ENCODE results near the gene FHOD3.

The FHOD3 gene

DNA sequence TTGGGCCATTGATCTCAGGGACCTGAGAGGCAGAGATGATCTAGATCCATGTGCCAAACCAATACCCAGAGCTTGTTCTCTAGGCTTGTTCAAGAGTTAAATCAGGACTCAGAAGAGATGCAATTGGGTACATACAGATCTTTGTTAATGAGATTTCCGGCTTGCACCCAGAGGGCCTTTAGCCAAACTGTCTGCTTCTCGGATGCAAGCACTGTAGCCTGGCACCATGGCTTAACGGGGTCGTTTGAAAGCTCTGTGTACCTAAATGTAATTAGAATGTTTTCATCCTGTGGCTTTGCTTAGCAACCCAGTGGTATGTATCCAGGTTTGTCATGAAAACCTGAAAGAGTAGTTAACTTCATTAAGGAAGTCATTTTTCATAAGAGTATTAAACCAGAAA is 437.1 kb downstream of the FHOD3 start:
- Histone ChIP-seq H3K4me3 (ENCODE audit: low read depth, low read length) (no peak overlapping the region), H3K36me3 (replicated peaks) (no peaks in the 10 kb centered on the region), H3K27ac (no peak overlapping the region), H3K27me3 (replicated peaks) (no peaks in the 10 kb centered on the region)
- in situ Hi-C loops (cut with HindIII; ENCODE audit: low pct_ligation_motif_present, low sequenced_read_pairs), result no loop called here
- TF ChIP-seq, protein P1, sequence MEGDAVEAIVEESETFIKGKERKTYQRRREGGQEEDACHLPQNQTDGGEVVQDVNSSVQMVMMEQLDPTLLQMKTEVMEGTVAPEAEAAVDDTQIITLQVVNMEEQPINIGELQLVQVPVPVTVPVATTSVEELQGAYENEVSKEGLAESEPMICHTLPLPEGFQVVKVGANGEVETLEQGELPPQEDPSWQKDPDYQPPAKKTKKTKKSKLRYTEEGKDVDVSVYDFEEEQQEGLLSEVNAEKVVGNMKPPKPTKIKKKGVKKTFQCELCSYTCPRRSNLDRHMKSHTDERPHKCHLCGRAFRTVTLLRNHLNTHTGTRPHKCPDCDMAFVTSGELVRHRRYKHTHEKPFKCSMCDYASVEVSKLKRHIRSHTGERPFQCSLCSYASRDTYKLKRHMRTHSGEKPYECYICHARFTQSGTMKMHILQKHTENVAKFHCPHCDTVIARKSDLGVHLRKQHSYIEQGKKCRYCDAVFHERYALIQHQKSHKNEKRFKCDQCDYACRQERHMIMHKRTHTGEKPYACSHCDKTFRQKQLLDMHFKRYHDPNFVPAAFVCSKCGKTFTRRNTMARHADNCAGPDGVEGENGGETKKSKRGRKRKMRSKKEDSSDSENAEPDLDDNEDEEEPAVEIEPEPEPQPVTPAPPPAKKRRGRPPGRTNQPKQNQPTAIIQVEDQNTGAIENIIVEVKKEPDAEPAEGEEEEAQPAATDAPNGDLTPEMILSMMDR (IDR thresholded peaks at IDR 0.05; ENCODE audit: low read depth, low read length, missing control alignments), result no peak
- no peak for DNase-seq

DNA sequence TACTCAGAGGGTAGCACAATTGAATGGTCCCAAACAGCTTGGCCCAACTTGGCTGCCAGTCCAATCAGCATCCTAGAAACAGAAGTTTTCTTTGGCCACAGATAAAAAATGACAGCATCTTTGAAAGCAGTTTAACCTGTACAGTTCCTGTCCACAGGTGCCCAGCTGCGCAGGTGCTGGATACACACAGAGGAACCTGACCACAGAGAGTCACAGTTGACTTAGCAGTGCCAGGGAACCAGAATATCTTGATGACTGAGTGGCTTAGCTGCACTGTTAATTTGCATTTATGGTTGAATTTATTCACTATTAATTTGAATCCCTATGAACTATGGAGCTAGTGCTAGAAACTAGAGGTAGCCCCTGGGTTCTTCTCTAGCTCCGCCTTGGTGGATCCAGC is 437.6 kb downstream of the FHOD3 start:
- in situ Hi-C loops (cut with HindIII; ENCODE audit: low pct_ligation_motif_present, low sequenced_read_pairs), result no loop called here
- no peak overlapping the region for H3K27ac ChIP-seq
- no peak overlapping the region for H3K4me3 ChIP-seq (ENCODE audit: low read depth, low read length)
- DNase-seq, result no peak
- no peaks in the 10 kb centered on the region for H3K36me3 ChIP-seq (replicated peaks)
- TF ChIP-seq, protein P1 (IDR thresholded peaks at IDR 0.05; ENCODE audit: low read depth, low read length, missing control alignments), result no peak
- H3K27me3 ChIP-seq (replicated peaks), result no peaks in the 10 kb centered on the region

DNA sequence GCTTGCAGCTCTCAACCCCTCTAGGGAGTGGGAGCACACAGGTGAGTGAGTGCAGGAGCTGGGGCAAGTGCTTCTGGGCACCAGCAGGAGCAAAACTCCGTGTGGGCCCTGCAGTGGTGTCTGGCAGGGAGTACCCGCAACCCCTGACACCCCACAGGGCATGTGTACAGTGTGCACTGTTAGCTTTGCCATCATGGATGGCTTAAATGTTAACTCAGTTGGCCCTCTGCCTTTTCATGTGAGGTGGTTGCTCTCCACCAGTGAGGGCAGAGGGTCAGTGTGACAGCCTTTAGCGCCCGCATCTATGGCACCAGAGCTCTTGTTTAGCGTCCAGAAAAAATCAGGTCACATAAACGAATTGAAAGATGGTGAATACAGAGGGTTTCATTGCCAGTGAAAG is 438.6 kb downstream of the FHOD3 start:
- in situ Hi-C loops (cut with HindIII; ENCODE audit: low pct_ligation_motif_present, low sequenced_read_pairs), result no loop called here
- no peak overlapping the region for H3K4me3 ChIP-seq (ENCODE audit: low read depth, low read length)

DNA sequence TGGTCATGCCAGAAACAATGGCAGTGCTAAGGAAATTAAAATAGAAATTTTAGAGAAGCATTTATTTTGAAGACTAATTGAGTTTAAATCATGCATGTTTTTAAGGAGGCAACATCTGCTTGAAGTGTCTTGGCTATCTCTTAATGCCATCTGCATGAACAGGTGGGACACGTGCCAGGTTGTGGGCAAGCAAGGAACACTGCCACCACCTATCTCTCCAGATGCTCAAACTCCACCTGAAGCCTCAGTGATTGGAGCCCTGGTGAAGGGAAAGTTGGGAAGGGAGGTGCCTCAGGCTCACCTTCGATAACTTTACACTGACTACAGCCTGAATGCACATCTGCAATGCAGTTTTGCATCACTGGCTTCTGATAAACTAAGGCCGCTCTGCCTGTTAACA is 439.8 kb downstream of the FHOD3 start:
- no peak overlapping the region for H3K27ac ChIP-seq
- in situ Hi-C loops (cut with HindIII; ENCODE audit: low pct_ligation_motif_present, low sequenced_read_pairs), result no loop called here
- no peak for DNase-seq

More for the DNA sequence above, 438.6 kb downstream of the FHOD3 start:
- TF ChIP-seq, protein P1 (IDR thresholded peaks at IDR 0.05; ENCODE audit: low read depth, low read length, missing control alignments), result no peak
- DNase-seq, result no peak
- no peak overlapping the region for H3K27ac ChIP-seq
- no peaks in the 10 kb centered on the region for H3K27me3 ChIP-seq (replicated peaks)
- no peaks in the 10 kb centered on the region for H3K36me3 ChIP-seq (replicated peaks)

DNA sequence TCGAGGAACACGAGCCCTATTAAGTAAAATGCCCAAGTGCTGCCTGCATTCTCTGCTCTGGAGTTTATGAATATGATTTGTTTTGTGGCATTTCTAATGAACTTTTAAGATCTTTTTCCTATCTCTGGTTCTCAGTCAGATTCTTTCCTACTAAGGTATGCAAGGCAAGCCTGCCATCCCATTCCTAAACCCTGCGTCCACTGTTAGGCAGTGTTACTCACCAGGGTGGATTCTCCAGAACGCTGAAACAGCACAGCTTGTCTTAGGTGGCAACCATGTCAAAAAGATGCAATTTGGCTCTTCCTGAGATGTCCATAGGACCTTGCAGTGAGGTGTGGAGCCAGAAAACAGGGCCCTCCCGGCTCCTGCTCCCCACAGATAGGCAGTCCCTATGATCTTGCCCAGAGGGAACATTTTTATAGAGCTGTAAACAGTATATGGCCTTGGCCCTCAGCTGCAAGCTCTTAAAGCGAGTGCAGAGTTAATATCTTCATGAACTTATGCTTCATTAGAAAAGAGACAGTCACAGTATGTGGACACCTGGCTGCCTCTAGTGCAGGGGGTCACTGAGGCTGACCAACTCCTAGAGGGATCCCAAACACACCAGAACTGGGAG is 446.9 kb downstream of the FHOD3 start:
- DNase-seq, result no peak
- H3K4me3 ChIP-seq (ENCODE audit: low read depth, low read length), result no peak overlapping the region
- in situ Hi-C loops (cut with HindIII; ENCODE audit: low pct_ligation_motif_present, low sequenced_read_pairs), result no loop called here
- no peaks in the 10 kb centered on the region for H3K36me3 ChIP-seq (replicated peaks)
- no peak overlapping the region for H3K27ac ChIP-seq
- TF ChIP-seq, protein P1 (IDR thresholded peaks at IDR 0.05; ENCODE audit: low read depth, low read length, missing control alignments), result no peak
- no peaks in the 10 kb centered on the region for H3K27me3 ChIP-seq (replicated peaks)

More for the DNA sequence above, 439.8 kb downstream of the FHOD3 start:
- Histone ChIP-seq H3K4me3 (ENCODE audit: low read depth, low read length) (no peak overlapping the region), H3K27me3 (replicated peaks) (no peaks in the 10 kb centered on the region), H3K36me3 (replicated peaks) (no peaks in the 10 kb centered on the region)
- TF ChIP-seq, protein P1 (IDR thresholded peaks at IDR 0.05; ENCODE audit: low read depth, low read length, missing control alignments), result no peak

Measured in brain microvascular endothelial cell (primary cell).